GM13976 (cell line): ENCODE results near the gene CCDC18.
A peak's percentile ranks its signal among the peaks of the same experiment; 100 is the strongest.

Experiments used
- DNase-seq: peaks from one replicate; pipeline ENCODE4 v3.0.0; 2012; ENCODE audit warnings: low spot score
- CTCF ChIP-seq: IDR thresholded peaks from 2 replicates; pipeline ENCODE4 v1.5.1; 2012; ENCODE audit warnings: borderline replicate concordance, mild to moderate bottlenecking; ENCODE audit not compliant: insufficient read depth; ENCODE audit errors: extremely low read depth, missing control alignments, control extremely low read depth
- in situ Hi-C: fragments of 300-500 bp; cut with MboI; formaldehyde crosslinking; loops from one replicate; pipeline ENCODE4 v1.12.0; 2022; ENCODE audit warnings: low sequenced_read_pairs, mixed read lengths, inconsistent platforms; ENCODE audit not compliant: unreplicated experiment

The CCDC18 gene

GRCh38 chr1:93180723-93181613 lies at the start of gene CCDC18:
TSS of gene CCDC18 (plus strand) at chr1:93180724. CDS start at chr1:93183362, 2,638 bp downstream.
- peak; percentile 62 for DNase-seq
- in situ Hi-C loops, result no loop called here
- no peak for TF ChIP-seq CTCF

- in situ Hi-C loops, result no loop called here
- no peak for TF ChIP-seq CTCF
- no peak for DNase-seq
Measured at GRCh38 chr1:93132638-93133037, 47.9 kb upstream of the CCDC18 start.

- no peak for DNase-seq
- in situ Hi-C loops, result no loop called here
- no peak for TF ChIP-seq CTCF
Measured at GRCh38 chr1:93136445-93136844, 44.1 kb upstream of the CCDC18 start.

- no peak for DNase-seq
- no peak for TF ChIP-seq CTCF
- in situ Hi-C loops, result no loop called here
Measured at GRCh38 chr1:93137604-93138292, 42.8 kb upstream of the CCDC18 start.

- no peak for DNase-seq
- in situ Hi-C loops, result no loop called here
Measured at GRCh38 chr1:93140106-93140505, 40.4 kb upstream of the CCDC18 start.

GRCh38 chr1:93142161-93142560 lies 38.4 kb upstream of the CCDC18 start:
- DNase-seq, result no peak
- no peak for TF ChIP-seq CTCF
- in situ Hi-C loops, result no loop called here

More at GRCh38 chr1:93140106-93140505, 40.4 kb upstream of the CCDC18 start:
- no peak for TF ChIP-seq CTCF
